ENCODE measurements around the gene KIAA0930.
"Not testable (repeated sequence)": the region's sequence is repeated elsewhere in the genome, so short reads cannot be mapped to it uniquely, and the experiment has no call there.

KIAA0930 gene

GRCh38 chr22:45262195-45262930 lies 21.7 kb upstream of the KIAA0930 start:
- DNase-seq = no peak

GRCh38 chr22:45261407-45262088 lies 20.9 kb upstream of the KIAA0930 start:
- no peak for DNase-seq

GRCh38 chr22:45260395-45260759 lies 19.7 kb upstream of the KIAA0930 start:
- not testable (repeated sequence) for DNase-seq

GRCh38 chr22:45259754-45260394 lies 19.2 kb upstream of the KIAA0930 start:
- no peak for DNase-seq

GRCh38 chr22:45257941-45258340 lies 17.2 kb upstream of the KIAA0930 start:
- not testable (repeated sequence) for DNase-seq

GRCh38 chr22:45254789-45255278 lies 14.1 kb upstream of the KIAA0930 start:
- no peak for DNase-seq

- DNase-seq = no peak
Measured at GRCh38 chr22:45254388-45254787, 13.7 kb upstream of the KIAA0930 start.

GRCh38 chr22:45253039-45253641 lies 12.4 kb upstream of the KIAA0930 start:
- no peak for DNase-seq

GRCh38 chr22:45251825-45252224 lies 11.1 kb upstream of the KIAA0930 start:
- DNase-seq = no peak

GRCh38 chr22:45248832-45249561 lies 8.3 kb upstream of the KIAA0930 start:
- DNase-seq = no peak

GRCh38 chr22:45246060-45246985 lies 5.6 kb upstream of the KIAA0930 start:
- DNase-seq = no peak

GRCh38 chr22:45244916-45245315 lies 4.2 kb upstream of the KIAA0930 start:
- DNase-seq = no peak

GRCh38 chr22:45242778-45243191 lies 2.1 kb upstream of the KIAA0930 start:
- DNase-seq = no peak

- DNase-seq = no peak
Measured at GRCh38 chr22:45240104-45240809, 437 bp downstream of the KIAA0930 start.

GRCh38 chr22:45239681-45240051 lies 1.0 kb downstream of the KIAA0930 start:
- no peak for DNase-seq

GRCh38 chr22:45238957-45239680 lies 1.6 kb downstream of the KIAA0930 start:
- no peak for DNase-seq

GRCh38 chr22:45238076-45238956 lies 2.4 kb downstream of the KIAA0930 start:
- no peak for DNase-seq

GRCh38 chr22:45237065-45237990 lies 3.4 kb downstream of the KIAA0930 start:
- DNase-seq = no peak
